Endothelial cell of umbilical vein (primary cell): ENCODE measurements around the gene ABCG5. TPM values are rescaled to one million over a fixed set of nuclear protein-coding genes. Genes with fewer than 3 reads are reported as not detected.

ENCODE experiments used
- BruUV-seq: library from RNA; stranded (reverse); fragments of 400-500 nt; replicated peaks from 2 replicates; lab custom pipeline; 2021; lab: Mats Ljungman, UMichigan
- CTCF ChIA-PET: fragments of 300-600, 350-600 bp; sonication (Branson Sonifier 250); formaldehyde crosslinking; loops from one replicate; lab custom pipeline; 2021; ENCODE audit warnings: antibody characterized with exemption, inconsistent platforms; lab: Charles Lee
- POLR2A ChIA-PET: fragments of 300-600, 350-600 bp; sonication (Branson Sonifier 250); formaldehyde crosslinking; loops from one replicate; lab custom pipeline; 2021; ENCODE audit warnings: antibody characterized with exemption, inconsistent platforms; lab: Charles Lee
- DNase-seq: peaks from one replicate; pipeline ENCODE4 v3.0.0-alpha.2; 2011; ENCODE audit warnings: low read depth, low spot score
- FAIRE-seq: peaks from 2 replicates; lab custom pipeline; 2011; peaks lifted over from hg19 to GRCh38; lab: Jason Lieb, UNC
- H2AFZ ChIP-seq: 2 replicates; pipeline ENCODE4 v1.6.0; 2012; ENCODE audit warnings: low read depth, low read length, control low read depth, inconsistent platforms
- H3K27ac ChIP-seq: 2 replicates; pipeline ENCODE4 v1.5.1; 2011; ENCODE audit warnings: low read depth, mild to moderate bottlenecking, control low read depth, low read length, moderate library complexity; ENCODE audit not compliant: insufficient read depth
- H3K27me3 ChIP-seq, 2 experiments: 2 replicates each; pipeline versions ENCODE4 v1.6.0 to v1.6.1; 2011; ENCODE audit warnings: low read length in 2 of 2, mixed read lengths in 1 of 2; ENCODE audit not compliant: control insufficient read depth in 2 of 2, insufficient read depth in 2 of 2
- H3K36me3 ChIP-seq, 2 experiments: 2 replicates in 1 of 2; 3 replicates in 1 of 2; pipeline ENCODE4 v1.5.1; 2011; ENCODE audit warnings: low read length in 2 of 2, mild to moderate bottlenecking in 1 of 2, moderate library complexity in 1 of 2; ENCODE audit not compliant: control insufficient read depth in 2 of 2, insufficient read depth in 2 of 2; ENCODE audit errors: extremely low read depth in 1 of 2
- H3K4me1 ChIP-seq: 3 replicates; pipeline ENCODE4 v1.5.1; 2011; ENCODE audit warnings: mild to moderate bottlenecking, low read length; ENCODE audit not compliant: control insufficient read depth, insufficient read depth; ENCODE audit errors: extremely low read depth
- H3K4me2 ChIP-seq: 2 replicates; pipeline ENCODE4 v1.6.1; 2011; ENCODE audit warnings: low read length, control low read depth, mixed read lengths; ENCODE audit not compliant: insufficient read depth
- H3K4me3 ChIP-seq, 3 experiments: fragments of 200-600 bp in 1 of 3; sonication (generic), shearing (Covaris generic) in 1 of 3; replicated peaks in 1 of 3; 2 replicates each; pipeline ENCODE4 v1.5.1; 2011 to 2016; ENCODE audit warnings: control low read depth in 3 of 3, low read length in 3 of 3, mild to moderate bottlenecking in 2 of 3, inconsistent platforms in 1 of 3, low read depth in 1 of 3, moderate library complexity in 1 of 3; ENCODE audit not compliant: insufficient read depth in 1 of 3
- H3K79me2 ChIP-seq: 2 replicates; pipeline ENCODE4 v1.6.0; 2012; ENCODE audit warnings: low read length, inconsistent platforms; ENCODE audit not compliant: control insufficient read depth, insufficient read depth
- H3K9ac ChIP-seq: replicated peaks from 2 replicates; pipeline ENCODE3; 2011; ENCODE audit warnings: low read length, control low read depth; ENCODE audit not compliant: insufficient read depth; ENCODE audit errors: extremely low read depth
- H3K9me1 ChIP-seq: replicated peaks from 3 replicates; pipeline ENCODE4 v1.6.0; 2011; ENCODE audit warnings: mild to moderate bottlenecking, low read length; ENCODE audit not compliant: control insufficient read depth, insufficient read depth; ENCODE audit errors: extremely low read depth
- H3K9me3 ChIP-seq: replicated peaks from 2 replicates; pipeline ENCODE4 v1.5.1; 2012; ENCODE audit warnings: low read length, inconsistent platforms; ENCODE audit not compliant: control insufficient read depth, insufficient read depth
- H4K20me1 ChIP-seq: replicated peaks from 2 replicates; pipeline ENCODE3; 2011; ENCODE audit warnings: mild to moderate bottlenecking, low read length; ENCODE audit not compliant: control insufficient read depth, insufficient read depth; ENCODE audit errors: extremely low read depth
- EZH2 ChIP-seq: IDR thresholded peaks from 2 replicates; pipeline ENCODE4 v1.6.1; 2012; ENCODE audit warnings: borderline replicate concordance, low read depth, mild to moderate bottlenecking, moderate library complexity, low read length, inconsistent platforms; ENCODE audit not compliant: severe bottlenecking
- FOS ChIP-seq: IDR thresholded peaks from 2 replicates; pipeline ENCODE4 v1.6.1; 2011; ENCODE audit warnings: mild to moderate bottlenecking, low read length, moderate library complexity, borderline replicate concordance; ENCODE audit not compliant: insufficient read depth
- GATA2 ChIP-seq: IDR thresholded peaks from 2 replicates; pipeline ENCODE4 v1.7.0; 2011; ENCODE audit warnings: low read depth, mild to moderate bottlenecking, moderate library complexity, mixed read lengths, low read length; ENCODE audit not compliant: insufficient read length, insufficient read depth
- JUN ChIP-seq: IDR thresholded peaks from 2 replicates; pipeline ENCODE4 v1.6.1; 2011; ENCODE audit warnings: borderline replicate concordance, low read depth; ENCODE audit not compliant: insufficient read length, insufficient read depth
- MYC ChIP-seq: IDR thresholded peaks from one replicate; pipeline ENCODE4 v1.6.1; 2011; ENCODE audit warnings: mild to moderate bottlenecking, low read depth, low read length
- POLR2A ChIP-seq: IDR thresholded peaks from 2 replicates; pipeline ENCODE4 v1.6.1; 2012; ENCODE audit warnings: low read depth, mild to moderate bottlenecking, control low read depth, low read length
- POLR2AphosphoS5 ChIP-seq: IDR thresholded peaks from 2 replicates; pipeline ENCODE4 v1.6.1; 2012; ENCODE audit warnings: low read depth, mild to moderate bottlenecking, control low read depth, low read length, moderate library complexity; ENCODE audit not compliant: insufficient read depth
- dilution Hi-C: fragments of 300-500 bp; cut with MboI; formaldehyde crosslinking; loops from one replicate; pipeline ENCODE4 v1.15.0; 2019; ENCODE audit warnings: low sequenced_read_pairs; ENCODE audit not compliant: extremely low pct_ligation_motif_present
- intact Hi-C: fragments of 100-400 bp; cut with micrococcal nuclease; formaldehyde crosslinking; loops from one replicate; pipeline ENCODE4 v1.10.0; 2022
- polyA plus RNA-seq, 4 experiments: library from polyadenylated mRNA; depleted of rRNA in 3 of 4; stranded (reverse) in 3 of 4; unstranded in 1 of 4; fragments of >200 nt; gene quantifications; 2 replicates each; pipeline versions ENCODE4 v1.2.1 to v1.2.3, GENCODE V29; 2011 to 2012; ENCODE audit warnings: missing spikeins in 1 of 4
- total RNA-seq: library from RNA; stranded (reverse); gene quantifications from 2 replicates; pipeline ENCODE4 v1.2.3, GENCODE V29; 2021
- TF ChIP-seq, protein P1 (sequence below), 2 donors: IDR thresholded peaks; 1 replicate in 1 of 2; 2 replicates in 1 of 2; pipeline ENCODE4 v1.5.1; 2011; ENCODE audit warnings: low read length in 2 of 2, mild to moderate bottlenecking in 2 of 2, moderate library complexity in 2 of 2, control low read depth in 1 of 2, inconsistent platforms in 1 of 2, low read depth in 1 of 2; ENCODE audit not compliant: insufficient read depth in 1 of 2; ENCODE audit errors: extremely low read depth in 1 of 2
- TF ChIP-seq, protein P2 (sequence below): IDR thresholded peaks from 2 replicates; pipeline ENCODE4 v1.6.1; 2011; ENCODE audit not compliant: insufficient read depth, insufficient read length

ABCG5 gene
- total and polyA plus RNA-seq, 2 donors (not counting 3 experiments of a cell fraction or from before 2014, with no cell fraction given), result not detected

DNA sequence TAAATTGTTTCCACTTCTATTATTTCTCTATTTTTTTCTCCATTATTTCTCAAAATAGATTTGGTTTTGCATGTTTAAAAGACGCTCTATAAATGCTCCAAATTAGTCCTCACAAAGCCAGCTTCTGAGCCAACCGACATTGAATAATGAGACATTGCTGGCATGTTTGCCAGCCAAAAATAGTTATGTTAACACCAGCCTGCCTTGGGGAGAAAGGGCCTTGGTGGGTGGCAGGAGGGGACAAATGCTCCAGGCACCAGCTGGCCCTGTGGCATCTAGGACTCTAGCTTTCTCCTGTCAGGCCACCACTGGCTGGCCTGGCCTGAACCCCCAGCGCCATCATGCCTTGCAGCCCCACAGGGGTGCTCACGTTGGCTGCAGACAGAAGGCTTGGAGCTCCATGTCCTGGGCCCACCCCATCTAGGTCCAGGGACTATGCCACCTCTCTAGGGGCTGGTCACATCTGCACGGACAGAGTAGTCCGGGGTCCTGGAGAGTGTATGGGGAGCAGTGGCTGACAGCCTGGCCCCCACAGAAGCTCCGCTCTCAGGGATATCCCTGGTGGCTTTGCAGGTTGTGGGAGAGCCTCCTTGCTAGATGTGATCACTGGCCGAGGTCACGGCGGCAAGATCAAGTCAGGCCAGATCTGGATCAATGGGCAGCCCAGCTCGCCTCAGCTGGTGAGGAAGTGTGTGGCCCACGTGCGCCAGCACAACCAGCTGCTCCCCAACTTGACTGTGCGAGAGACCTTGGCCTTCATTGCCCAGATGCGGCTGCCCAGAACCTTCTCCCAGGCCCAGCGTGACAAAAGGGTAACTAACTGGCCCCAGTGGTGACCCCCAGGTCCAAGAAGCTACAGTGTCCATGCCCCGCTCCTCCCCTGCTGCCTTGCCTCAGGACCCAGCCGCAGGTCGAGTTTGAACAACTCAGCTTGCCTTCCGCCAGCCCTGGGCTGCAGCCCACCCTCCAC lies 12.7 kb upstream of the ABCG5 start:
- no peak overlapping the region for H3K4me2 ChIP-seq
- H2AFZ ChIP-seq, result no peak overlapping the region
- no peaks in the 10 kb centered on the region for H4K20me1 ChIP-seq
- peaks cover 0 to 6% of the 10 kb centered on the region in 2 experiments for H3K27me3 ChIP-seq
- FAIRE-seq (no peak), DNase-seq (no peak)
- POLR2A ChIA-PET, result no interaction called here
- no TSS peak for BruUV-seq
- CTCF ChIA-PET, result interaction anchor here (1.2 to 2.7 kb wide), 2 partner anchors 26 to 27 kb away, joined by 4 to 9 read pairs; no protein-coding TSS in a partner anchor
- intact Hi-C loops, result no loop called here
- no peak overlapping the region for H3K4me3 ChIP-seq
- H3K4me1 ChIP-seq, result no peaks in the 10 kb centered on the region
- H3K79me2 ChIP-seq, result no peaks in the 10 kb centered on the region
- H3K36me3 ChIP-seq, result no peaks in the 10 kb centered on the region
- no peaks in the 10 kb centered on the region for H3K9me1 ChIP-seq
- no peak overlapping the region for H3K27ac ChIP-seq
- H3K9ac ChIP-seq, result no peak overlapping the region
- no peaks in the 10 kb centered on the region for H3K9me3 ChIP-seq
- TF ChIP-seq POLR2A (no peak), POLR2AphosphoS5 (no peak), JUN (no peak), FOS (no peak), GATA2 (no peak), EZH2 (no peak), MYC (no peak)
- TF ChIP-seq, protein P1, sequence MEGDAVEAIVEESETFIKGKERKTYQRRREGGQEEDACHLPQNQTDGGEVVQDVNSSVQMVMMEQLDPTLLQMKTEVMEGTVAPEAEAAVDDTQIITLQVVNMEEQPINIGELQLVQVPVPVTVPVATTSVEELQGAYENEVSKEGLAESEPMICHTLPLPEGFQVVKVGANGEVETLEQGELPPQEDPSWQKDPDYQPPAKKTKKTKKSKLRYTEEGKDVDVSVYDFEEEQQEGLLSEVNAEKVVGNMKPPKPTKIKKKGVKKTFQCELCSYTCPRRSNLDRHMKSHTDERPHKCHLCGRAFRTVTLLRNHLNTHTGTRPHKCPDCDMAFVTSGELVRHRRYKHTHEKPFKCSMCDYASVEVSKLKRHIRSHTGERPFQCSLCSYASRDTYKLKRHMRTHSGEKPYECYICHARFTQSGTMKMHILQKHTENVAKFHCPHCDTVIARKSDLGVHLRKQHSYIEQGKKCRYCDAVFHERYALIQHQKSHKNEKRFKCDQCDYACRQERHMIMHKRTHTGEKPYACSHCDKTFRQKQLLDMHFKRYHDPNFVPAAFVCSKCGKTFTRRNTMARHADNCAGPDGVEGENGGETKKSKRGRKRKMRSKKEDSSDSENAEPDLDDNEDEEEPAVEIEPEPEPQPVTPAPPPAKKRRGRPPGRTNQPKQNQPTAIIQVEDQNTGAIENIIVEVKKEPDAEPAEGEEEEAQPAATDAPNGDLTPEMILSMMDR (IDR thresholded peaks at IDR 0.05; ENCODE audit: extremely low read depth in 1 of 2, insufficient read depth in 1 of 2, low read depth in 1 of 2, low read length in 2 of 2), result no peak
- TF ChIP-seq, protein P2, sequence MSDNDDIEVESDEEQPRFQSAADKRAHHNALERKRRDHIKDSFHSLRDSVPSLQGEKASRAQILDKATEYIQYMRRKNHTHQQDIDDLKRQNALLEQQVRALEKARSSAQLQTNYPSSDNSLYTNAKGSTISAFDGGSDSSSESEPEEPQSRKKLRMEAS, result no peak
- dilution Hi-C loops, result no loop called here
